ENCODE measurements around the gene FCGBP.

FCGBP gene

GRCh38 chr19:39970425-39970674 is 35.9 kb upstream of the FCGBP start:
- peak overlapping the region; percentile 70 for H3K4me3 ChIP-seq (ENCODE audit: low read depth, low read length)
- TF ChIP-seq CTCF (IDR thresholded peaks at IDR 0.05; ENCODE audit: low read depth, low read length), result no peak
- in situ Hi-C loops (cut with HindIII; ENCODE audit: low sequenced_read_pairs), result no loop called here
- DNase-seq (ENCODE audit: low read depth, low spot score), result no peak

- in situ Hi-C loops (cut with HindIII; ENCODE audit: low sequenced_read_pairs), result no loop called here
- no peak for TF ChIP-seq CTCF (IDR thresholded peaks at IDR 0.05; ENCODE audit: low read depth, low read length)
- H3K4me3 ChIP-seq (ENCODE audit: low read depth, low read length), result peak overlapping the region; percentile 70
- DNase-seq (ENCODE audit: low read depth, low spot score), result no peak
Measured at GRCh38 chr19:39969681-39970424, 35.4 kb upstream of the FCGBP start.

- no peak overlapping the region for H3K4me3 ChIP-seq (ENCODE audit: low read depth, low read length)
Measured at GRCh38 chr19:39969266-39969665, 34.8 kb upstream of the FCGBP start.

GRCh38 chr19:39968789-39969188 is 34.4 kb upstream of the FCGBP start:
- in situ Hi-C loops (cut with HindIII; ENCODE audit: low sequenced_read_pairs), result no loop called here
- DNase-seq (ENCODE audit: low read depth, low spot score), result no peak
- TF ChIP-seq CTCF (IDR thresholded peaks at IDR 0.05; ENCODE audit: low read depth, low read length), result no peak
- no peak overlapping the region for H3K4me3 ChIP-seq (ENCODE audit: low read depth, low read length)

More at GRCh38 chr19:39969266-39969665, 34.8 kb upstream of the FCGBP start:
- peak; percentile 31 for DNase-seq (ENCODE audit: low read depth, low spot score)
- in situ Hi-C loops (cut with HindIII; ENCODE audit: low sequenced_read_pairs), result no loop called here
- no peak for TF ChIP-seq CTCF (IDR thresholded peaks at IDR 0.05; ENCODE audit: low read depth, low read length)

GRCh38 chr19:39967561-39967960 is 33.1 kb upstream of the FCGBP start:
- TF ChIP-seq CTCF (IDR thresholded peaks at IDR 0.05; ENCODE audit: low read depth, low read length), result no peak
- DNase-seq (ENCODE audit: low read depth, low spot score), result no peak
- H3K4me3 ChIP-seq (ENCODE audit: low read depth, low read length), result no peak overlapping the region
- in situ Hi-C loops (cut with HindIII; ENCODE audit: low sequenced_read_pairs), result no loop called here

GRCh38 chr19:39966617-39967016 is 32.2 kb upstream of the FCGBP start:
- DNase-seq (ENCODE audit: low read depth, low spot score), result no peak
- in situ Hi-C loops (cut with HindIII; ENCODE audit: low sequenced_read_pairs), result no loop called here
- no peak for TF ChIP-seq CTCF (IDR thresholded peaks at IDR 0.05; ENCODE audit: low read depth, low read length)
- no peak overlapping the region for H3K4me3 ChIP-seq (ENCODE audit: low read depth, low read length)

All from astrocyte of the spinal cord (primary cell).